HG03439 (cell line): ENCODE data around the gene SCFD2.
A peak's percentile ranks its signal among the peaks of the same experiment; 100 is the strongest.

Experiments used
- ATAC-seq: cut with Tn5 transposase; IDR thresholded peaks from one replicate; pipeline ENCODE4 v1.9.1; 2021; ENCODE audit warnings: mild to moderate bottlenecking, moderate library complexity; ENCODE audit not compliant: unreplicated experiment

SCFD2 gene

DNA sequence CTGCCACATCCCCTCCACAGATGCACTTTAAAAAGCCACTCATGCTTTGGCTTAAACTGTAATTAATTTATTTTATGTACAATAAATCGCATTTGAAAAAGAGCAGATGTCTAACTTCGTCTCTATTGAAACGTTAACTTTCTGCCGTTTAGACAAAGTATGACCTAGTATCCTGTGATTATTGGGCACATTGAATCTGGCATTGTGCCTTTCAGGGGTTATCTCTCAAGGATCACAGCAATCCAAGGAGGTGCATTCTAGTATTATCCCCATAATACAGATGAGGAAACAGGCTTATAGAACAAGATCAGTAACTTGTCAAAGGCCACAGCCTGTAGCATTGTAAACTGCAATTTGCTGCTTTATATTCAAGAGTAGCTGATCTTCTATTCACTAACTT lies 499.1 kb downstream of the SCFD2 start:
- no peak for ATAC-seq

GRCh38 chr4:52865300-52865699 lies 500.6 kb downstream of the SCFD2 start:
- no peak for ATAC-seq

DNA sequence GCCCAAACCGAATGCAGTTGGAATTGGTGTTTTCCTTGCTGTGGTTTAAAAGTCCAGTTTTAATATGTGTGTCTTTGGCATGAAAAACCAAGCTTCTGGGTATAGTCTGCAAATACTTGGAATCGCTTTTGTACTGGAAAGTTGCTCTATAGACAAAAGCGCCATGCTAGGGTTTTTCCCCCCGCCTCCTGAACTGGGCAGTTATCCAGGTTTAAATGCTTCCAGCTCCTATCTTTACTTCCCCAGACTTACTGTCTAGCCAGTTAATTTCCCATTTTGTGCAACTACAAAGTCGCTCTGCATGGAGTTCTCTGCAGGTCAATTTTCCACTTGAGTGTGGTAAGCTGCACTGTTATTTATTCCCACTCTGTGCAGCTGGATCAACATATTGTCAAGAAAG lies 501.1 kb downstream of the SCFD2 start:
- no peak for ATAC-seq

DNA sequence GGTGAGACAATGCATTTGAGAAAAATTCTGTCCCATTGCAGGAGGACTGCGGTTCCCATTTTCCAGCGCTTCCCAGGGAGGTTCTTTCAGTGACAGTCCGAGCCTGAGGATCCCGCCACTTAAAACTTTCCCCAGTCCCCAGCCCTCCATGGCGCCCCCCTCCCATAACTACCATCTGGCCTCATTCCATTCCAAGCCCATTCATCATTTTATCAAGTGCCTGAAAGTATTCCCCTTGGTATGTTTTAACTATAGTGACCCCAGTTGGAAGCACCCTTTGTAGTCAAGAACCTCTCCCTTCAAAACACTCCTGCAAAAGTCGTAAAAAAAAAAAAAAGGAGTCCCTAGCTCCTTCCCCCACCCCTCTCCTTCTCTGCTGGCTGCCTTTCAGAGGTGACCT lies 502.5 kb downstream of the SCFD2 start:
- no peak for ATAC-seq

DNA sequence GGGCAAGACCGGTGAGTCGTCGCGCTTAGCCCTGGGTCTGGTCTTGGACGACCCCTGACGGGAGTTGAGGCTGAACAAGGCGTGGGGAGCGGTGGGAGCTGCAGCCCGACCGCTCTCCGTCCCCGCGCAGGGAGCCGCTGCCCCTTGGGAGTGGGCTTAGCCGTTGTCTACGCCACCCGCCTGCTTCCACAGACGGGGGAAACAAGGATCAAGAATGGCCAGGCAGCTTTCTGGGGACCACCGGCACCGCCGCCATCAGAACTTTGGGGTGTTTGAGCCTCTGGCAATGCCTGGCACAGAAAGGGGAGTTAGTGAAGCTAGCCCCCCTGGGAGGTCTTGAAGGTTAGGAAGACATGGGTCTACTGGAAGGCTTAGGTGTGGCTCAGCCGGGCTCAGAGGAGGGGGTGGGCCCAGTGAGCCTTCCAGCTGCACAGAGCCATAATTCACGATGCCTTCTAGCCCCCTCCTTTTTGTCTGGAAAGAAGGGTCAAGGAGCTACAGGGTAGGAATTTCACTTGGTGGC lies 503.2 kb downstream of the SCFD2 start:
- ATAC-seq, result no peak

GRCh38 chr4:52861879-52862616 lies 503.8 kb downstream of the SCFD2 start, which contains the start of gene RASL11B:
TSS of gene RASL11B (plus strand) at chr4:52862317. CDS start at chr4:52862508, 191 bp downstream.
- peak; percentile 99 for ATAC-seq

- ATAC-seq, result no peak
These were observed 504.6 kb downstream of the SCFD2 start for GRCh38 chr4:52861171-52861823.

- no peak for ATAC-seq
These were observed 505.5 kb downstream of the SCFD2 start for GRCh38 chr4:52860361-52860760.

DNA sequence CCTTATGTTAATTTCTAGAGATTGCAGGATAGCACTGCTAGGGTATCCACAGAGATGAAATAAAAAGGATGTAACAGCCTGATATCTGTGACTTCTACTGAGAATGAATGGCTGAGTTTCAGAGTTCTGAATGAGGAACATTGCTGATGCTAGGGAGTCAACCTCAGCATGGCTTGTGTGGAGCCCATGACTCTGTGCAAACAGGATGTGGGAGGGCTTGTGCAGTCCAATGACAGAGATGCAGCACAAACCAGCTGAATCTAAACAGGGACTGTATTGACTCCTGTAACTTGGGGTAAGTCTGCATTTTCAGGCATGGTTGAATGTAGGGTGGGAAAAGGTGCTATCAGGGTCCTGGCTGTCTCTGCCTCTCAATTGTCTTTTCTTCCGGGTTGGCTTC lies 509.1 kb downstream of the SCFD2 start:
- ATAC-seq, result no peak

GRCh38 chr4:52853351-52853750 lies 512.5 kb downstream of the SCFD2 start:
- no peak for ATAC-seq

DNA sequence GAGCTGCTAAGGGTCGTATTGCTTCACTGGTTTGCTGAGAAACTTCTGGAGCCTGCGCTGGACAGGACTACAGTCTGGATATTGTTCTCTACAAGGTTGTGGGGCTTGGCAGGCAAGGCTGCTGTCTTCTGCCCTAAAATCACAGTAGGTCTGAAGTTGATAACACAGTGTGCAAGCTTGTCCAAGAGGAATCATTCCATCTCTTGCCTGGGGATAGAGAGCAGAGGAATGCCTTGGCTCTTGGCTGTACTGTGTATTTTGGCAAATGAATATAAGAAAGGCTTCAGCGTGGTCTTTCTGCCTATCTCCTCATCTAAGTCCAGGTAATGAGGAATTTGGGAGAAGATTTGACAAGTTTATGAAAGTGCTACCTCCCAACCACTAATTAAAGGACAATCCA lies 513.1 kb downstream of the SCFD2 start:
- no peak for ATAC-seq

GRCh38 chr4:52852041-52852440 lies 513.8 kb downstream of the SCFD2 start:
- ATAC-seq, result no peak

- ATAC-seq, result no peak
These were observed 515.3 kb downstream of the SCFD2 start for GRCh38 chr4:52850406-52851124.

GRCh38 chr4:52848254-52848653 lies 517.6 kb downstream of the SCFD2 start:
- ATAC-seq, result no peak

DNA sequence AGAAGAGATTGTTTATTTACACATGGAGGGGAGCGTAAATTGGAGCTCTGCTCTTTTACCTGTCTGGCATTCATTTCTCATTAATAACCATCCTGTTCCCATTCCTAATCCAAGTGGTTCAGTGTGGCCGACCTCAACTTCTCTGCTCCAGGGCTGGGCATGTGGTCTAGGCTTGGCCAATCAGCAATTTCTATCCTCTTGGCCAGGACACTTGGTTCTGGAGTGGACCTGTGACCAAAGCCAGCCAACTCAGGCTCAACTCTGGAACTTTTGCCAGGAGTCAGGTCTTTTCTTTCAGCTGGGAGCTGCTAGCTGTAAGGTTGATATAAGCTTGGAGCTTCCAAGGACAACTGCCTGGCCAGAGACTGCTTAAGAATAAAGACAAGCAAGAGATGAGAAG lies 519.4 kb downstream of the SCFD2 start:
- no peak for ATAC-seq

GRCh38 chr4:52844596-52844995 lies 521.3 kb downstream of the SCFD2 start:
- ATAC-seq, result no peak

- no peak for ATAC-seq
These were observed 521.9 kb downstream of the SCFD2 start for GRCh38 chr4:52843958-52844357.

- ATAC-seq, result no peak
These were observed 522.5 kb downstream of the SCFD2 start for GRCh38 chr4:52843351-52843750.

GRCh38 chr4:52842792-52843191 lies 523.1 kb downstream of the SCFD2 start:
- no peak for ATAC-seq

DNA sequence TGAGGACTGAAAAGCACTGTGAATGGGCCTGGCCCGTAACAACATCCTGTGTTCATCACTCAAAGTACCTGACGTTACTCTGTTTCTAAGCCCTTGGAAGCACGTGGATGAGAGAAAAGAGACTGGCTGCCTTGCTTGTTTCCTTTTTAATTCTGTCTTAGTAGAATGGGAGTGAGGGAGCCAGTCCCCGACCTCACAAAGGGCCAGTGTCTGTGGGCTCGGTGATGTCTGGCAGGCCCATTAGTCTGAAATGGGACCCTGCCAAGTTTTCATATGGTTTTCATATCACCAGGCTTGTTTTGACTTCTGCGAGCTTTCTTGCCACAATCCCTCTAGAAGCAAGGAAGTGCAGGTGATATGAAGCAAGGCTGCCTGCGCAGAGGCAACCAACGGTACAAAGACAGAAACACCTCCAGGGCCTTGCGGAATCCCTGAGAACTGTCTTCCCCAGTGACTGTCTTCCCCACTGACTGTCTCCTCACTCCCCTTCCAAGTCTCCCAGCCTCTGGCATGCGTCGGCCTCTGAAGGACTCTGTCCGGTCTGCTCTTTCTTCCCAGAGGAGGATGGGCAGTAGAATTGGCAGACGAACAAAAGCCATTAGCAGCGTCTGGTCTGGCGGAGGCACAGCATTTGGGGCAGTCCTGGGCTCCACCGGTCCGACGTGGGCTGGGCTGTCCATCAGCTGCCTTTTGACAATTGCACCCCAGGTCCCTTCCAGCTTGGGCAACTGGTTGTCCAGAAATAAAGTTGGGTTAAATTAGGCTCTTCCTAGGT lies 524.0 kb downstream of the SCFD2 start:
- no peak for ATAC-seq
